Left ventricle myocardium inferior (tissue), 1 donor: Measurements from ENCODE around the gene NCOA1. TPM values are rescaled to one million over a fixed set of nuclear protein-coding genes. Genes with fewer than 3 reads are reported as not detected.
A peak's percentile ranks its signal among the peaks of the same experiment; 100 is the strongest.

ENCODE experiments used
- DNase-seq: peaks from one replicate; pipeline ENCODE4 v3.0.0-alpha.2; 2020
- H3K27ac ChIP-seq: fragments of 200-600 bp; replicated peaks from 2 replicates; pipeline ENCODE4 v1.8.0; 2021
- H3K27me3 ChIP-seq: fragments of 200-600 bp; 2 replicates; pipeline ENCODE4 v1.8.0; 2021; ENCODE audit warnings: low read depth
- H3K36me3 ChIP-seq: fragments of 200-600 bp; 2 replicates; pipeline ENCODE4 v1.8.0; 2021
- H3K4me1 ChIP-seq: fragments of 200-600 bp; 2 replicates; pipeline ENCODE4 v1.8.0; 2021
- H3K4me3 ChIP-seq: fragments of 200-600 bp; 2 replicates; pipeline ENCODE4 v1.8.0; 2021; ENCODE audit warnings: mild to moderate bottlenecking, moderate library complexity
- H3K9me3 ChIP-seq: fragments of 200-600 bp; replicated peaks from 2 replicates; pipeline ENCODE4 v1.8.0; 2021
- intact Hi-C: fragments of 100-400 bp; cut with micrococcal nuclease; formaldehyde crosslinking; loops from one replicate; pipeline ENCODE4 v1.11.0; 2022
- total RNA-seq: library from RNA; stranded (reverse); fragmentation: NEBNext Ultra II Directional; extraction: Animal tissue kit (Norgen Biotek cat#: 25700); gene quantifications from one replicate; pipeline ENCODE4 v1.2.1, GENCODE V29; 2021
- TF ChIP-seq, protein P1 (sequence below): fragments of 200-600 bp; IDR thresholded peaks from 2 replicates; pipeline ENCODE4 v1.8.0; 2021; ENCODE audit warnings: antibody characterized with exemption, mild to moderate bottlenecking, borderline replicate concordance
- donor health status: DM: no; HTN: yes; CAD: no; lungs with severe emphysema.

Gene NCOA1
- total RNA-seq, 1 donor from 2014 or later: 26.9 TPM

DNA sequence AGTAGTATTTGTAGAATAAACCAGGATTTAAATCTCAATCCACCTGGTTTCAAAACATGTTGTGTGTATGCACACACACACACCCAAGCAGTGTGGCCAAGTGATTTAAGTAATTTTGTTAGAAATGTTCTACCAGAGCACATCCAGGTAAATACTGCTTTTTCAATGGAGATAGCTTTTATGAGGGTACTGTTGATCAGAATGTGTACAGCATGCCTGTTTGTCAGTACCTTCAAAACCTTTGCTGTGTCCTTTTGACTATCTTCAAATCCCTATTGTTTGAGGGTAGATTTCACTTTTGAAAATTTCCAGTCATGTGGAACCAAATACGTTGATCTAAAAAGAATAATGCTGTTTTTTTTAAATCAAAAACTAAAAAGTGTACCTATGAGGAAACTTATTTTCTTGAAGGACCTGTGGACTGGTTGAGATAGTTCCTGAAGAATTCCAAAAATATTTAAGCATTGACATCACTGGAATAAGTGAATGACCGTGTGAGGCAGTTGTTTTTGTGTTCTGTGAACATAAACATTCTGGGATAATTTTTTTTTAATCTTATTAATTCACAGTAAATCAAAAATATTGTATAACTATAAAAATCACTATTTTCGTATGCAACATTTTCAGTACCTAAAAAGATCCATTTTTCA, 231.2 kb downstream of the NCOA1 start:
- DNase-seq: no peak
- Histone ChIP-seq H3K27me3 (no peaks in the 10 kb centered on the region), H3K9me3 (no peaks in the 10 kb centered on the region), H3K27ac (peak overlapping the region; percentile 60), H3K4me3 (no peak overlapping the region), H3K4me1 (peaks cover 38% of the 10 kb centered on the region), H3K36me3 (peaks cover 24% of the 10 kb centered on the region)
- intact Hi-C loops: loop anchor here (10.0 kb wide), 1 partner anchor 227 kb away; the partner anchor contains the start of gene NCOA1
- TF ChIP-seq, protein P1, sequence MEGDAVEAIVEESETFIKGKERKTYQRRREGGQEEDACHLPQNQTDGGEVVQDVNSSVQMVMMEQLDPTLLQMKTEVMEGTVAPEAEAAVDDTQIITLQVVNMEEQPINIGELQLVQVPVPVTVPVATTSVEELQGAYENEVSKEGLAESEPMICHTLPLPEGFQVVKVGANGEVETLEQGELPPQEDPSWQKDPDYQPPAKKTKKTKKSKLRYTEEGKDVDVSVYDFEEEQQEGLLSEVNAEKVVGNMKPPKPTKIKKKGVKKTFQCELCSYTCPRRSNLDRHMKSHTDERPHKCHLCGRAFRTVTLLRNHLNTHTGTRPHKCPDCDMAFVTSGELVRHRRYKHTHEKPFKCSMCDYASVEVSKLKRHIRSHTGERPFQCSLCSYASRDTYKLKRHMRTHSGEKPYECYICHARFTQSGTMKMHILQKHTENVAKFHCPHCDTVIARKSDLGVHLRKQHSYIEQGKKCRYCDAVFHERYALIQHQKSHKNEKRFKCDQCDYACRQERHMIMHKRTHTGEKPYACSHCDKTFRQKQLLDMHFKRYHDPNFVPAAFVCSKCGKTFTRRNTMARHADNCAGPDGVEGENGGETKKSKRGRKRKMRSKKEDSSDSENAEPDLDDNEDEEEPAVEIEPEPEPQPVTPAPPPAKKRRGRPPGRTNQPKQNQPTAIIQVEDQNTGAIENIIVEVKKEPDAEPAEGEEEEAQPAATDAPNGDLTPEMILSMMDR: no peak

DNA sequence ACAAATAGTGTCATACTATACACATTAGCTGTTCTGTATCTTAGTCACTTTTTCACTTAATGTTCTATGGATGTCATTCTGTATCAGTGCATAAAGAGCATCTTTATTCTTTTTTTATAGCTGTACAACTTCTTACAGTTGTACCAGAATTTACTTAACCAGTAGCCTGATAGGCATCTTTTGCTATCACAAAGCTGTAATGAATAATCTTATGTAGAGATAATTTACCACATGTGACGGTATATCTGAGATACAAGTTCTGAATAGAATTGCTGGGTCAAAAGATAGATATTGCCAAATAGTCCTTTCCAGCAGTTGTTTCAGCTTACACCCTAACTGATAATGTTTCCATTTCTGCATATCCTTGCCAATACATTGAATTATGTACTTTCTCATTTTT, 232.1 kb downstream of the NCOA1 start:
- TF ChIP-seq, protein P1: no peak
- H3K36me3 ChIP-seq: peaks cover 24% of the 10 kb centered on the region
- no peaks in the 10 kb centered on the region for H3K9me3 ChIP-seq
- H3K27me3 ChIP-seq: no peaks in the 10 kb centered on the region
- no peak overlapping the region for H3K4me3 ChIP-seq
- H3K27ac ChIP-seq: no peak overlapping the region
- peaks cover 38% of the 10 kb centered on the region for H3K4me1 ChIP-seq
- intact Hi-C loops: loop anchor here (10.0 kb wide), 1 partner anchor 228 kb away; the partner anchor contains the start of gene NCOA1
- DNase-seq: no peak

DNA sequence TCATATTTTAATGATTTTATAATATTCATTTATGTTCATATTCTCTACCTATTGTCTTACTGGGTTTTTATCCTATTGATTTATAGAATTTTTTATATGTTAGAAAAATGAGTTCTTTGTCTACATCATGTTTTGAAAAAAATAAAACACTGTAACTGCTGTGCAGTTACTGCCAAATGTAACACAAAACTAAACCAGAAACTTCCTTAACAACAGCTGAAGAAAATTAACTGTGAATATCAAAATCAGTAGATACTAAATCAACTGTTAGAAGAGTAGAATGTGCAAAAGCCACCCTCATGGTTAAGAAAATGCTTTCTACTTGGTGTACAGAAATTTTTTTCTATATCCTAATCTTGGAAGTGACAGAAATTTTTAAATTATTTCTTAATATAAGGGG, 232.6 kb downstream of the NCOA1 start:
- Histone ChIP-seq H3K36me3 (peaks cover 24% of the 10 kb centered on the region), H3K27ac (no peak overlapping the region), H3K4me3 (no peak overlapping the region), H3K9me3 (no peaks in the 10 kb centered on the region), H3K4me1 (peaks cover 38% of the 10 kb centered on the region), H3K27me3 (no peaks in the 10 kb centered on the region)
- no peak for DNase-seq
- TF ChIP-seq, protein P1: no peak
- intact Hi-C loops: loop anchor here (10.0 kb wide), 1 partner anchor 229 kb away; the partner anchor contains the start of gene NCOA1

DNA sequence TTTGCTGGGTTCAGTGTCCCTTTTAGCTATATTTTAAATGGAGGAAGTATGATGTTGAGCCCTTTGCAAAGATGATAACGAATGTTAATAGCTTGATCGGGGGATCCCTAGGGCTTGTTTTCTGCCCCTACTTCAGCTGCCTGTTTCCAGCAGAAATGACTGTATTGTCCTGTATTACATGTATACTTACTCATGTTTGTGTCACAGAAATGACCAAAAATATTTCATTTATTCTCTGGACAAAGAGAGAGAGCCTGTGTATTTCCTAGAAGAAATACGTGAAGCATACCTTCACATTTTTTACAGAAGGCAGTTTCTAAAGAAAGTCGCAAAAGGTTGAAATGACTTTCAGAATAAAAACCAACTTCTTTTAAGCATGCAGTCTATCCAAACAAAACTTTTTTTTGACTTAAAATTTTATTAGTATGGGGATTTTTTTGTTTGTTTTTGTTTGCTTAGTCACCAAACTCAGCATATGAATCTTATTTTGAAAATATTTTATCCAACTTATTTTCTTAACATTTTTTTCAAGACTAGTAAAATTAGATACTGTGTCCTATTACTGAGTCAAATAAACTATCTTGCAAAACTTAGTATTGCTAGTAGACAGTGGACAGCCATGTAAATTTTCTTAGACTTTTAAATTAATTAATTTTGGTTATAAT, 233.2 kb downstream of the NCOA1 start:
- Histone ChIP-seq H3K36me3 (peaks cover 30% of the 10 kb centered on the region), H3K4me1 (peaks cover 38% of the 10 kb centered on the region), H3K4me3 (no peak overlapping the region), H3K27ac (no peak overlapping the region), H3K9me3 (no peaks in the 10 kb centered on the region), H3K27me3 (no peaks in the 10 kb centered on the region)
- no peak for DNase-seq
- TF ChIP-seq, protein P1: no peak
- intact Hi-C loops: loop anchor here (10.0 kb wide), 1 partner anchor 229 kb away; the partner anchor contains the start of gene NCOA1

DNA sequence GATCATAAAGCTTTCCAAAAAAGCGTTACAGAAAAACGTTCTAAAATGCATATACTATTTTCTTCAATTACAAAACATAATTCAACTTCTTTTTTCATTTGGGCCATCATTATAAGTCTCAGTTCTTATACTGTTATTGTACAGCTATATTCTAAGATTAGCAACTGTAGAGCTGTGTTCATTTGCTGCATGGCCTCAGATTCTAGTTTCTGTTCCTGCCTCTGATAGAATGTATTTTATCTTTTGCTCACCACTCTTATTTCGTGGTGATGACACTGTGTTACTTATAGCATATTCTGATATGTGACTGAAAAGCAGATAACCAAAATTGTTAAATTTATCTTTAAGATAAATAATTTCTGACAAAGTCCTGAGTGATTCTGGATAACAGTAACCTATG, 234.9 kb downstream of the NCOA1 start:
- Histone ChIP-seq H3K4me3 (no peak overlapping the region), H3K4me1 (peaks cover 31% of the 10 kb centered on the region), H3K36me3 (peaks cover 44% of the 10 kb centered on the region), H3K27me3 (no peaks in the 10 kb centered on the region), H3K27ac (no peak overlapping the region), H3K9me3 (no peaks in the 10 kb centered on the region)
- intact Hi-C loops: loop anchor here (10.0 kb wide), 1 partner anchor 231 kb away; the partner anchor contains the start of gene NCOA1
- DNase-seq: no peak
- TF ChIP-seq, protein P1: no peak
